Activated T-cell treated with anti-CD3 and anti-CD28 coated beads for 24 hours (primary cell): ENCODE results near the gene ZFHX2.

ENCODE experiments used
- DNase-seq: peaks from one replicate; pipeline ENCODE4 v3.0.0-alpha.2; 2020; ENCODE audit warnings: low read depth

ZFHX2 gene

DNA sequence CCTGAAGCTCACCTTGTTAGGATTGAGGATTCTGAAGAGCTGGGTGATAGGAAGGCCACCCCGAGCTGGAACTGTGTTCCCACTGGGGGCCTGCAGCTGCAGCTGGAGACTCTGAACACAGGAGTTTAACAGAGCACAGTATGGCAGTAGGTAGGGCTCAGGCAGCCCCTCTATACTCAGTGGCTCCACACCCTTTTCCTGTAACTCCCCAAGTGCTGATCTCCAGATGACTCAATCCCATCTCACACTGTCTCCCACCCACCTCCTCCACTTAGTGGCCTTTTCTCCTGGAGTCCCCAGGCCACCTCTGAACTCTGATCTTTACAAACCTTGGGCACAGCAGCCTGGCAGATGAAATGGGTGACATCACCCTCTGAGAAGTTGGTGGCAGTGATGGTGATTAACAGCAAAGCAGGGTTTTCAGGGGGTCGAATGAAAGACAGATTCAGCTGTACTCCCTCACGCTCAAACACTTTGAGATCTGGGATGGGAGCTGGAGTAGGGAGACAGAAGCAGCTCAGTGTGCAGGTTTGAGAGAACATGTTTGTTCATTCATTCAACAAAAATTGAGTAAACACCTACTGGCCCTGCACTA lies 8.5 kb upstream of the ZFHX2 start:
- DNase-seq: no peak

DNA sequence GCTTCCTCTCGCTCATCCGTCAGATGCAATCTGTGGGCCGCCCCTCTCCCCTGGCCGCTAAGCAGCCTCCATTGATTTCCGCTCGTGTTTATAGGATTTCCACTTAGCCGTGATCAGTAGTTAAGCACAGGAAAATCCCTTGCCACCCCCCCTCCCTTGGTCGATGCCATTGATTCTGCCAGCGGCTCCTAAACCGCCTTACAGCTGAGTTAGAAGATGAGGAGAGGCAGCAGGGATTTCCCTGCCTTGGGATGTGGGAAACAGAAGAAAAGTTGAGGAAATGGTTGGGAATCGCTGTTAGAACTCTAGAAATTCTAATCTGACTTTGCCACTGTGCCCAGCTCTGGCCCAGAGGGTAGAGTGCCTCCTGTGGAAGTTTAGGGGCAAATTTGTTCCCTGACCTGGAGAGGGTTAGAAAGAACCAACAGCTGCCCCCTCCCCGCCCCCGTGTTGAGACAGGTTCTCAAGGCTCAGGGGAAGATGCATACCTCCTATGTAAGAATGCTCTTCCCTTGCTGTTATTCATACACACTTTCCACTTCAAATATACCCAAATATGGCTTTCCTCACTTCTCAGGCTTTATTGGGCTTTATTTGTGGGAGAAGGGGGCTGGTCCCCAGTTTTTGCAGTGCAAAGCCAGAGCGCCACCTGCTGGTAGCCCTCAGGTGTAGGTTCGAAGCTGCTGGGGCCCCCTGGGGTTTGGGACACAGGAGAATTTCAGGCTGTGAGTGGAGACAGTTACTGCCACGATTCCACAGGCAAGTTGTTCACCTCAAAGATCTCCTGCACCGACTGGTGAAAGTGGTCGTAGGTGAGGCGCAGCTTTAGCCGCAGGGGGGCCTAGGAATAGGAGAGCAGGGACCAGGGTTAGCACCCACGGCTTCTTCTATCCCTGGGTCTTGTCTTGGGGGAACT lies 7.7 kb upstream of the ZFHX2 start:
- peak; percentile 61 for DNase-seq

- DNase-seq: no peak
Measured at GRCh38 chr14:23558346-23559009, 6.9 kb upstream of the ZFHX2 start.

DNA sequence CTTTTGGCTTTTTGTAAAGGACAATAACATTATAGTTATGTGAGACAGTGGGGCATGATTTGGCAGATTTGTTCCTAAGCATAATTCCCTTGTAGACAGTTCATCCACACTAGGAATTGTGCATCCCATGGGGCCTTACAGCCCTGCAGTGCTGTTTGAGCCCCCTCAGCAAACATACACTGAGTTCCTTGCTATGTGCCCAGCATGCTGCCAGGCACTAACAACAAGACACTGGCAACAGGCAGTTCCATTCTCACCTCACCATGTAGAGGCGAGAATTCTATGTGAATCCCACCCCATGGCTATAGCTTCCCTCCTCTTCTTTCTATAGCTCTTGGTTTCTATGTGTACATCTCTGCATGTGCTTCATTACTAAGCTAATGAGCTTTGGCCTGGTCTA lies 6.4 kb upstream of the ZFHX2 start:
- no peak for DNase-seq

- no peak for DNase-seq
Measured at GRCh38 chr14:23557521-23557920, 6.0 kb upstream of the ZFHX2 start.

- no peak for DNase-seq
Measured at GRCh38 chr14:23556700-23557440, 5.3 kb upstream of the ZFHX2 start.

- DNase-seq: peak; percentile 89
Measured at GRCh38 chr14:23555882-23556699, 4.5 kb upstream of the ZFHX2 start, which contains the start of gene THTPA. TSS of gene THTPA (plus strand) at chr14:23556271. CDS start at chr14:23556758, 487 bp downstream.

DNA sequence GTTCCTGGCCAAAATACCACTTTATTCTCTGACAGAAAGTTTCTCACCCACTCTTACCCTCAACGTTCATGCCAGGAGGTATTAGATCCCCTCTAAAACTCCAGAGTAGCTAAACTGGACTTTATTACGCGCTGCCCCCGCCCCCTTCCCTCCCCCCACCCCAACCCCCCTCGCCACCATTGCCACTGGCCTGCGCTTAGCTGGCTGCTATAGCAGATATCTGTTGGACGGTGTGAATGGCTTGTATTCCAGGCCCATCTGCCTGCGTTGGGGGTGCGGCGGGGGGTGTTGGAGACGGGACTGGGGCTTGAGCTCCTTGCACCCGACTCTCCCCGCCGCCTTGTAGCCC lies 3.9 kb upstream of the ZFHX2 start:
- DNase-seq: no peak

- DNase-seq: no peak
Measured at GRCh38 chr14:23550812-23551265, 726 bp downstream of the ZFHX2 start.

- DNase-seq: no peak
Measured at GRCh38 chr14:23550131-23550811, 1.3 kb downstream of the ZFHX2 start.

GRCh38 chr14:23548351-23549318 lies 2.9 kb downstream of the ZFHX2 start:
- DNase-seq: no peak

- DNase-seq: no peak
Measured at GRCh38 chr14:23547924-23548323, 3.6 kb downstream of the ZFHX2 start.

DNA sequence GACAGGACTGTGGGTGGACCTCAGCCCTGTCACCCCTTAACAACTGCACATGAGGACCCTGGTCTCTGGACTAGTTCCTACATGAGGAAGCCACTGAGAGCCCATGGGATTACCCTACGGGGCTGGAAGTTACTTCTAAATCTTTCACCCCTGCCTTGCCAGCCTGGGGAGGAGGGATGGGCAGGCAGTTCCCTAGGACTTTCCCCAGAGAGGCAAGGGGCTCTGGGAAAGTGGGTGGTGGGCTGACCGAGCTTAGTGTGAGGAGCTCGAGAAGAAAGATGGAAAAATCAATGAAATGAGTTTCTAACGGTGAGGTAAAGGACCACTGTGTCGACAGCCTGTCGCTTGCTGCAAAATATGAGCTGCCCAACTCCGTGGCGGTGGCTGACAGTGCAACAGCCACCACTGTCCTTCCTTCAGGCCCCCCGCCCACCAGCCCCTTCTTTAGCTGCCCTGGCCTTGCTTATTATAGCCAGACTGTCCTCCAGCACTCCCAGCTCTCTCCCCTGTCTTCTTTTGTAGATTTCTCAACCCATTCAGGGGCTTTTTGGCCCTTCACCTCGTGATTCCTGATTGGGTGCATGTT lies 5.0 kb downstream of the ZFHX2 start:
- no peak for DNase-seq

DNA sequence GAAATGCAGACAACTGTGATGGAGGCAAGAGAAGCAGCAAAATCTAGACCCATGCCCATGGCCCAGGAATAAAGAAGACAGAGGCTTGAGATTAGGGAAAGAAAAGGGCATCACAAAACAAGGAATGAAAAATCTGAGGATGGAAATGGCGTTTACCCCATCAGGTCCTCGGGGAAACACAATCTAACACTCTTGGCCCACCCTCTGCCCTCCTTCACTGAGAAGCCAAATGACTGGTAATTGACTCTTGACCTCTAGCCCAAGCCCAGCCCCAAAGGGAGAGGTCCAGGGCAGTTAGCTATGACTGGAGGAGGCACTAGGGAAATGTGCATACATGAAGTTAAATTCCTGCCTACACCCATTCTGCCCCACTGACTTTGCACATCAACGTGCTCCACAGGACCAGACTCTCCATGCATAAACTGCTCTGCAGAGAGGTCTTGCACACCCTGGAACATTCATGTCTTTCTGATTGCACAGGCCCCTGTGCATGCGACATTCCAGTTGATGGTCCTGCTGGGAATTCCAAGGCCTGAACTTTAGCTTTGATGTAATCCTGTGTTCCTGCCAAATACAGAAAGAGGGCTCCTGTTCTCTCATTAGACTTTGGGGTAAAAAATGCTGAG lies 5.7 kb downstream of the ZFHX2 start:
- no peak for DNase-seq

- DNase-seq: no peak
Measured at GRCh38 chr14:23544511-23545447, 6.8 kb downstream of the ZFHX2 start.

DNA sequence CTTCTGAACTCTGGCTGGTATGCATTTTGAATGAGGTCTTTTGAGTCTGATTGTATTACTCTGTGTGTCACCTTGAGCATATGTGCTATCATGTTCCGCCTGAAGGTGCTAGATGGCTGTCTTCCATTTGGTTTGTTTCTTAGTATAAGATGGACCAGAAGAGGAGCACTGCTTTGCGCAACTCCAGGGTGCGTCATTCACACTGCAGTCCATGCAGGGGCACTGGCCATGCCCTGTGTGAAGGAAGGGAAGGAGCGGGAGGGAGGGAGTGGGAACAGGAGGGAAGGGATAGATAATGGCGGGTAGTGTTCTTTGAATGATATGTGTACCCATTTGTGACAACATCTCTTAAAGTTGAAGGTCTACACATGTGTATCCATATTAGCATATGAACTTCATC lies 8.2 kb downstream of the ZFHX2 start:
- no peak for DNase-seq

- no peak for DNase-seq
Measured at GRCh38 chr14:23542261-23542660, 9.3 kb downstream of the ZFHX2 start.

DNA sequence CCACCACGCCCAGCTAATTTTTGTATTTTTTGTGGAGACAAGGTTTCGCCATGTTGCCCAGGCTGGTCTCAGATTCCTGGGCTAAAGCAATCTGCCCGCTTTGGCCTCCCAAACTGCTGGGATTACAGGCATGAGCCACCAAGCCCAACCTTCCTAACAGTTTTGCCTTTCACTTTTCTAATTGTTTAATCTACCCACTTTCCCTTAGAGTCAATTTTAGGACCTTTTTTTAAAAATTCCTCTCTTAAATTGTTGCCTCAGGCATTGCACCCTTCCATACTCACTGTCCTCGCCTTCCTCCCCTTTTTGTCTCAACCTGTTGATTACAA lies 11.5 kb downstream of the ZFHX2 start:
- DNase-seq: no peak
